Activated naive CD8-positive, alpha-beta T cell treated with anti-CD3 and anti-CD28 coated beads, Interleukin-2, amount 50 U/mL, for 16 hours (primary cell): ENCODE measurements around the gene KDM3A.
A peak's percentile ranks its signal among the peaks of the same experiment; 100 is the strongest.

Experiments
- DNase-seq: peaks from one replicate; pipeline ENCODE4 v3.0.0-alpha.2; 2020; ENCODE audit warnings: low read depth, low spot score

KDM3A gene

DNA sequence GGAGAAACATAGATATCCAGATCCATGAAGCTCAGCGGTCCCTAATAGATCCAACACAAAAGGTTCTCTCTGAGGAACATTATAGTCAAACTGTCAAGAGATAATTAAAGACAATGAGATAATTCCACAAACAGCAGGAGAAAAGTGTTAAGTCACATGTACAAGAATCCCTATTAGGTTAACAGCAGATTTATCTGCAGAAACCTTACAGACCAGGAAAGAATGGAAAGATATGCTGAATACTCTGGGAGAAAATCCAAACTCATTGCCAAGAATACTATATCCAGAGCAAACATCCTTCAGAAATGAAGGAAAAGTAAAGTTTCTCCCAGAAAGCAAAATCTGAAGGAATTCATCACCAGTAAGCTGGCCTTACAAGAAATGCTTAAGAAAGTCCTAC lies 10.8 kb upstream of the KDM3A start:
- DNase-seq, result no peak

DNA sequence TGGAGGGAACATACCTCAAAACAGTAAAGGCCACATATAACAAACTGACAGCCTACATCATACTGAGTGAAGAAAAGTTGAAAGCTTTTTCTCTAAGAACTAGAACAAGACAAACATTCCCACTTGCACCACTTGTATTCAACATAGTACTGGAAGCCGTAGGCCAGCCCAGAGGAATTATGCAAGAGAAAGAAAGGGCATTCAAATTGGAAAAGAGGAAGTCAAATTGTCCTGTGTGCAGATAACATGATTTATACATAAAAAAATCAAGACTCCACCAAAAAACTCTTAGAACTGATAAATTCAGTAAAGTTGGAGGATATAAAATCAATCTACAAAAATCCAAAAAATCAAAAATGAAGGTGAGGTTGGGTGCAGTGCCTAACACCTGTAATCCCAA lies 8.0 kb upstream of the KDM3A start:
- DNase-seq, result no peak

DNA sequence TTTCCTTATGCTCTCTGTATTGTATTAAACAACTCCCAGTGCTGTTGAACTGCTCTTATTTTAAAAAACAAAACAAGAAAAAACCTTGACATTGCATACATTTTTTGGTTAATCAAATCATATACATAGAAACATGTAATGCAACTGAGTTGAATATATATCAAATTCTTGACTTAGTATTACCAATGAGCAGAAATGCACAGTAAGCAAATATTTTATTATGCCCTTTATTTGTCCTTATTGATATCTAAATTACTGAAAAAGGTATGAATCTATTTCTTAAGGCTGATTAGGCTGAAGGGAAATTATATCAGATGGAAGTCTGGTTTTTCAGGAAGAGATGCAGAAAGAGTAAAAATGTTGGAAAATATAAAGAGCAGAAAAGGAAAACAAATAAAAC lies 6.9 kb upstream of the KDM3A start:
- DNase-seq, result no peak

- no peak for DNase-seq
Measured at GRCh38 chr2:86435531-86435930, 5.6 kb upstream of the KDM3A start.

GRCh38 chr2:86436328-86436727 lies 4.8 kb upstream of the KDM3A start:
- no peak for DNase-seq

DNA sequence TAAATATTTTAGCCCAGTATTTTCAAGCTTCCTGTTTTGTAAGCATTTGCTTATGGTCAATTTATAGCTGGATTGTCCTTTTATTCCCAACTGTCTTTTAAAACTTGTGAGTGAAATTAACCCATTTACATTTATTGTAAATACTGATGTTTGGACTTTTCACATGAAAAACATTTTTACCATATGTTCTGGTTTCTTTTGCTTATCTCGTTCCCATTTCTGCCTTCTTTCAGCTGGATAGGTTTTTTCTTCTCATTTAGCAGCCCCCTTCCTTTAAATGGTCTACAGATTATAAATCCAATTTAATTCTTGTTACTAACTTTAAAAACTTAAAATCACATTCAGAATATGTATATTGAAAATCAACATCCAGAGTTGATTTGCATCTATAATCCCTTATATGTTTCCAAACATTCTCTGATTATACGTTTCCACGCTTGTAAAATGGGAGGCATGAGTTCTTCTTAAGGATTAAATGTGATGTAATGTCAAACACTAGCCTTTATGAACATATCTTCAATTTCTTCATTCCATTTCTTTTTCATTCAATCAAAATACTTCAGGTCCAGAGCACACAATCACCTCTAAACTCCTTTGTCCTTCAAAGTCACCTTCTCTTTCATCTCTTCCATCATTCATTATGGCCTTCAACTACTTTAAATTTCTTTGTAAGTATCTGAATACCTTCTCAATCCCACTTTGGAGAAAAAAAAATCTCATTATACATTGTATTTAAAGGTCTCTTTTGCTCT lies 1.1 kb upstream of the KDM3A start:
- DNase-seq, result no peak

GRCh38 chr2:86441392-86441881 lies 266 bp downstream of the KDM3A start:
- no peak for DNase-seq

GRCh38 chr2:86441882-86442641 lies 891 bp downstream of the KDM3A start:
- DNase-seq, result peak; percentile 39

GRCh38 chr2:86442642-86443005 lies 1.5 kb downstream of the KDM3A start:
- peak; percentile 53 for DNase-seq

DNA sequence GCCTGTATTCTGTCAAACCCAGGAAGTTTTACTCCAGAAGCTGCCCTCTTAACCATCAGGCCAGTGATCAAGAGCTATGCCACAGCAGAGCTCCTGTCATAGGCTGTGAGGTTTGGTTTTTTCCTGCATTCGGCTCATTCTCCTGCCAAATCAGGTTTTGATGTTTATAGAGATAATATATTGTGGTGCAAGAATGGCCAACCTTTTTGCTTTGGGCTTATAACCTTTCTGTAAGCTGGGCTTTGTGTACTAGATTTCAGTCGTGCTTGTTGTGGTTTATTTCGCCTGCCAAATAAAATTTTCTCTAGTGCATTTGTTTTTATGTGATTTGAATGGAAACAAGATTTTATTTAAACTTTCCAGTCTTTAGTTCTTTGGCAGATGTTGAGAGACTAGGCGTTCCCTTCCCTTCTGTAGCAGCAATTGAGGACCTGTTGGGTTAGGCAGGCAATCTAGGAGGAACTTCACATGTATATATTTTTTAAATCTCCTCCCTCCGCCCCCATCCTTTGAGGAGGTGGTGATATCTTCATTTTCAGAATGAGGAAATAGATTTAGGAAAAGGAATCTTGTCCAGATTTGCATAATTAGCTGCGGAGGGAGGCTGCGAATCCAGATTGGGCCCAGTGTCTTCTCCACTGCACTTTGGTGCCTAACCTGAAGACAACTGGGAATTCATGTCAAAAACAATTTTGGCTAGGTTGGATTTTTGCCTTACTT lies 2.6 kb downstream of the KDM3A start:
- DNase-seq, result no peak

- no peak for DNase-seq
Measured at GRCh38 chr2:86445436-86445835, 4.3 kb downstream of the KDM3A start.

DNA sequence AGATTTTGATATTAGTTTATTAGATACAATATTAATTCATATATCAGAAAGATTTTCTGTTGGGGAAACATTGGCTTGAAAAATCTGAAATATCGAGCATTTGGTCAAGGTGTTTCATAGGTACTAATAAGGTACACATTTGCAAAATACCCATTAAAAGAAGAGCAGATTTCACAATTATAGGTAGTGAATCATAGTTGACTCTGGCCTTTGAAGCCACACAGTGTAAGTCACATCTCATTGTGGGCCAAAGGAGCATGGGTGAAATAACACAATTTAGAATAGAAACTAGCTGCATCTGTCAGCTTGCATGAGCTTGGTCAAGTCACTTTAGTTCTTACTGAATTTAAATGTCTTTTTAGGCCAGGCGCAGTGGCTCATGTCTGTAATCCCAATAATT lies 4.9 kb downstream of the KDM3A start:
- no peak for DNase-seq

- no peak for DNase-seq
Measured at GRCh38 chr2:86453836-86454235, 12.7 kb downstream of the KDM3A start.

DNA sequence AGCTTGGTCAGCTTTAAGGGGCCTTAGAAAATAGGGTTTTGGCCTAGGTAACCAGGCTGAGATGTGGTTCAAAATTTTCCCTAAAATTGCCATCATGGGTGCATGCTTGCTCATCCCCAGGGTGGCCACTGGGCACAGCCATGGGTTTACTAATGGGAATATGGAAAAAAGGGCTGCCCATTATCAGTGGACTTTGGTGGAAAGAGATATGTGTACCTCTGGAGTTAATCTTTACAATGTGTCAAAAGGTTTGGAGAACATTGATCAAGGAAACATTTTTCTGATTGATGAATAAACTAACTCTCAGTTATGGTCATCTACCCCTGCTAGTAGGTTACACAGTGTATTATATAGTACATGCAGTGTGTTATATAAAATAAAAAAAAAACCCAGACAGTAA lies 13.1 kb downstream of the KDM3A start:
- DNase-seq, result no peak

DNA sequence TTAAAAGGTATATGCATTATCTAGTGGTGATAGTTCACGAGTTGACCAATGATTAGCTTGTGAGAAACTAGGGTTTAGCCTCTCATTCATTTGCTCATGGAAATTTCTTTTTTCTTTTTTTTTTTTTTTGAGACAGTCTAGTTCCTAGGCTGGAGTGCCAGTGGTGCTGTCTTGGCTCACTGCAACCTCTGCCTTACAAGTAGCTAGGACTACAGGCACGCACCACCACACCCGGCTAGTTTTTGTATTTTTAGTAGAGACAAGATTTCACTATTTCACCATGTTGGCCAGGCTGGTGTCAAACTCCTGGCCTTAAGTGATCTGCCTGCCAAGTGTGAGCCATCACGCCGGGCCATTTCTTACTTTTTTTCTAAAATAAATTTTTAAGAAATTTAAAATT lies 14.0 kb downstream of the KDM3A start:
- DNase-seq, result no peak

DNA sequence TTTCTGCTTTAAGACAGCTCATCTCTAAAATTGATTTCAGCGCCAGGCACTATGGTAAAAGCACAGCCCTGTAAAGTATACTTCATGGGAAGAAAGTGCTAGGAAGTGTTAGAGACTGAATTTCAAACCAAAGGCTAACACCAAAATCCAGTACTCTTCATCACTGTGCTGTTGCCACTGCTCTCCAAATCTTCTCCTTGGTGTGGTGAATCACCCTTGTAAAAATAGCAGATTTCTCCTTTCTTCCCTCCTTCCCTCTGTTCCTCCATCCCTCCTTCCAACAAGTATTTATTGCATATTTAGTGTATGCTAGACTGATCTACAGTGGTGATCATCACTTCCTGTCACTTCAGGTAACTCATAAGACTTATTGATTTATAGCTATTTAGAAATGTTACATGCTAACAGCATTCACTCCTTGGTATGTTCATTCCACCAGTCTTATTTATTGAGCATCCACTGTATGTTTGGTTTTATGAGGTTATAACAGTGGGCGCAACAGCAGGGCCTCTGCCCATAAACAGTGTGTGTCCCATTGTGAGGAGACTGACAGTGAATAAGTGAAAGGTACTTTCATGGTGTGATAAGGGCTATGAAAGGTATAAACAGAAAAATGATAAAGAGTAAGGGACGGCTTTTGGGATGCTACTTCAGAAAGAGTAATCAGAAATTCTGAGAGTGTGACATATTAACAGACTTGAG lies 20.0 kb downstream of the KDM3A start:
- no peak for DNase-seq

DNA sequence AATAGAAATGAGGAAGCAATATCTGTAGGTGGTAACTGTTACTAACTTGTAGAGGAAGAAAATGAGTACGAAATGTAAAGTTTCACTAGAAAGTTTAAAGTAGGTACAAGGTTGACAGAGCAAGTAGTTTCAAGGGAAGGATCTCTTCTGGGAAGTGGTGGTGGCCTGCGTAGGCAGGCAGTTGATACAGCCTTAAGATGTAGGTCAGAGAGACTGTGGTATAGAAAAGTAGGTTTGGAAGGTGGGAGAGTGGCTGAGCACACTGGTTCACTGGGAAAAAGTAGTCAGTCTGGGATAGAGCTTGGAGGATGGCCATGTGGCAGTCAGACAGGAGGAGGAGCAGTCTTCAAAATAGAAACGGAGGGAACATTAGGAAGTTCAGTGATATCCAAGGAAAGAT lies 23.5 kb downstream of the KDM3A start:
- DNase-seq, result no peak

DNA sequence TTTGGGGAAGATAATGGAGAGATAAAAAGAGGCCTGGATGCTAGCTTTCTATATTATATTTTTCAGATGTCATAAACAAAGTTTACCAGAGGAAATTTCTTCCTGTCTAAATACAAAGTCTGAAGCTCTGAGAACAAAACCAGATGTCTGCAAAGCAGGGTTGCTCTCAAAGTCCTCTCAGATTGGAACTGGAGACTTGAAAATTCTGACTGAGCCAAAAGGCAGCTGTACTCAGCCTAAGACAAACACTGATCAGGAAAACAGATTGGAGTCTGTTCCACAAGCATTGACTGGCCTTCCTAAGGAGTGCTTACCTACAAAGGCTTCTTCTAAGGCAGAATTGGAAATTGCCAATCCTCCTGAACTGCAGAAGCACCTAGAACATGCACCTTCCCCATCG lies 25.1 kb downstream of the KDM3A start:
- no peak for DNase-seq

DNA sequence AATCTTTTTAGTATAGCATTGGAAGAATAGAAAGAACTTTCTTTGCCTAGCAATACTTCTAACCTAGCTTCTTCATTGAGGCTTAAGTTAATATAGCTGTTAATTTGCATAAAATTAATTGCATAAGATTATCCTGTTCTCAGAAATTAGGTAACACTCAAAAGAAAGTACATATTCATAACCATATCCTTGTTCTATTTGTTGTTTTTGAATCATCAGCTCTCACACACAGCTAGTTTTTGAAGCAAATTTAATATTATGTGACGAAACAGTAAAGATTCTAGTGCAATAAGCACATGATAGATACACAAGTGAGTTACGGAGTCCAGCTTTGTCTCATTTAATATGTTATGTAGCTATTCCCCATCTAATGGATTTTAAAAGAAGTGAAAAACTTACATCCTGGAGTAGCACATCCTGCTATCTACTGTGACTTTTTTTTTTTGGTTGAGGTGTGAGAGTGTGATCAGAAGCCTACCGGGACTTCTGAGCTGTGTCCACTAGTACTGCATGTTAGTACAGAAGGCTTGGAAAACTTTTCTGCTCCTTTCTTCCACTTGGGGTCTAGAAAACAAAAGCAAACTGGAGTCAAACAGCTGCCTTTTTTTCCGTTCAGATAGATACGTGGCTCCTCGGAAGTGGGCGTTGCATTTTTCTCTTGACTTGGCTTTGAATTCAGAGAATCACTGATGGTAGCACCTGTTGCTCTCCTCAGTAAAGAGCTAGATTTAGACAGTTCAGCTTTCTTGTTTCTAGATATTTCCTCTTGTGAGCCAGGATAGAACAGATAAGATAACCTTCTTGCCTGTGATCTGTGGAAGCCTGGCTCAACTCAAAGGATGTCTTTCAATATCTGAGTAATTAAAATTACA lies 27.2 kb downstream of the KDM3A start:
- no peak for DNase-seq

GRCh38 chr2:86470890-86471289 lies 29.7 kb downstream of the KDM3A start:
- no peak for DNase-seq

DNA sequence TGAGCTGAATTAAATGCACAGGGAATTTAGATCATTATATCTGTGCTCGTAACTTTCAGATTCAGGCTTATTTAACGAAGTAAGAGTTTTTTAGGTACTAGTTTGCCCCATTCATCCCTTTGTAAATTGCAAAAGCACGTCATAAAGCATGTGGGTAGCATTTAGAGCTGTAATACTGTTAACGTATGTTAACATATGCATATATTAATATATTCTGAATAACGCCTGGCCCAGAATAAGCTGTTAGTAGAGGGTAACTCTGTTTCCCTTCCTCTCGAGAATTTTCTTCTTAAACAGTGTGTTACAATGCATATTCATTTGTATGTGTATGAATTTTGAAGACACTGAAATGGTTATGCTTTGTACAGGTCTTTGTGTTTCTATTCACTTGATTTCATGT lies 30.5 kb downstream of the KDM3A start:
- DNase-seq, result no peak
